ENCODE data around the gene PPP1R12C.
"Not testable (repeated sequence)": the region's sequence is repeated elsewhere in the genome, so short reads cannot be mapped to it uniquely, and the experiment has no call there.

The PPP1R12C gene

GRCh38 chr19:55071913-55072312, 45.5 kb downstream of the PPP1R12C start:
- H3K36me3 ChIP-seq (ENCODE audit: control insufficient read depth in 2 of 2, insufficient read depth in 2 of 2, low read length in 2 of 2), result no peaks in the 10 kb centered on the region
- peaks cover 0 to 2% of the 10 kb centered on the region in 2 donors for H3K27me3 ChIP-seq (ENCODE audit: control insufficient read depth in 2 of 2, insufficient read depth in 2 of 2, low read length in 2 of 2)
- no peaks in the 10 kb centered on the region for H3K9me3 ChIP-seq (ENCODE audit: control insufficient read depth in 2 of 2, low read length in 2 of 2)
- H3K27ac ChIP-seq (ENCODE audit: low read depth in 2 of 2, low read length in 2 of 2), result peak overlapping the region; percentile 52 to 95
- peaks cover 21 to 36% of the 10 kb centered on the region in 2 donors for H3K4me1 ChIP-seq (ENCODE audit: control insufficient read depth in 2 of 2, insufficient read depth in 2 of 2, low read length in 2 of 2)
- H3K4me3 ChIP-seq (ENCODE audit: low read length in 2 of 2), result no peak overlapping the region
- H3K9ac ChIP-seq (ENCODE audit: low read depth in 1 of 2, low read length in 2 of 2), result peak overlapping the region in 1 of 2 donors; percentile 23

- Histone ChIP-seq H3K4me1 (ENCODE audit: control insufficient read depth in 2 of 2, insufficient read depth in 2 of 2, low read length in 2 of 2) (peaks cover 21 to 32% of the 10 kb centered on the region in 2 donors), H3K27me3 (ENCODE audit: control insufficient read depth in 2 of 2, insufficient read depth in 2 of 2, low read length in 2 of 2) (peaks cover 0 to 2% of the 10 kb centered on the region in 2 donors), H3K9ac (ENCODE audit: low read depth in 1 of 2, low read length in 2 of 2) (no peak overlapping the region), H3K9me3 (ENCODE audit: control insufficient read depth in 2 of 2, low read length in 2 of 2) (no peaks in the 10 kb centered on the region), H3K27ac (ENCODE audit: low read depth in 2 of 2, low read length in 2 of 2) (peak overlapping the region; percentile 52 to 95), H3K36me3 (ENCODE audit: control insufficient read depth in 2 of 2, insufficient read depth in 2 of 2, low read length in 2 of 2) (no peaks in the 10 kb centered on the region), H3K4me3 (ENCODE audit: low read length in 2 of 2) (peak overlapping the region; percentile 6 to 31)
Measured at GRCh38 chr19:55071129-55071502, 46.3 kb downstream of the PPP1R12C start.

GRCh38 chr19:55070466-55071128, 46.8 kb downstream of the PPP1R12C start:
- Histone ChIP-seq H3K36me3 (ENCODE audit: control insufficient read depth in 2 of 2, insufficient read depth in 2 of 2, low read length in 2 of 2) (no peaks in the 10 kb centered on the region), H3K27ac (ENCODE audit: low read depth in 2 of 2, low read length in 2 of 2) (peak overlapping the region; percentile 52 to 95), H3K9ac (ENCODE audit: low read depth in 1 of 2, low read length in 2 of 2) (peak overlapping the region in 1 of 2 donors; percentile 45), H3K27me3 (ENCODE audit: control insufficient read depth in 2 of 2, insufficient read depth in 2 of 2, low read length in 2 of 2) (peaks cover 0 to 2% of the 10 kb centered on the region in 2 donors), H3K9me3 (ENCODE audit: control insufficient read depth in 2 of 2, low read length in 2 of 2) (no peaks in the 10 kb centered on the region), H3K4me1 (ENCODE audit: control insufficient read depth in 2 of 2, insufficient read depth in 2 of 2, low read length in 2 of 2) (peaks cover 21 to 32% of the 10 kb centered on the region in 2 donors), H3K4me3 (ENCODE audit: low read length in 2 of 2) (no peak overlapping the region)

GRCh38 chr19:55069865-55070197, 47.6 kb downstream of the PPP1R12C start:
- peak overlapping the region; percentile 93 to 95 for H3K27ac ChIP-seq (ENCODE audit: low read depth in 2 of 2, low read length in 2 of 2)
- peak overlapping the region; percentile 70 to 81 for H3K9ac ChIP-seq (ENCODE audit: low read depth in 1 of 2, low read length in 2 of 2)
- peaks cover 0 to 2% of the 10 kb centered on the region in 2 donors for H3K27me3 ChIP-seq (ENCODE audit: control insufficient read depth in 2 of 2, insufficient read depth in 2 of 2, low read length in 2 of 2)
- peak overlapping the region; percentile 52 to 71 for H3K4me3 ChIP-seq (ENCODE audit: low read length in 2 of 2)
- no peaks in the 10 kb centered on the region for H3K36me3 ChIP-seq (ENCODE audit: control insufficient read depth in 2 of 2, insufficient read depth in 2 of 2, low read length in 2 of 2)
- H3K9me3 ChIP-seq (ENCODE audit: control insufficient read depth in 2 of 2, low read length in 2 of 2), result no peaks in the 10 kb centered on the region
- H3K4me1 ChIP-seq (ENCODE audit: control insufficient read depth in 2 of 2, insufficient read depth in 2 of 2, low read length in 2 of 2), result peaks cover 21 to 26% of the 10 kb centered on the region in 2 donors

GRCh38 chr19:55068950-55069864, 48.2 kb downstream of the PPP1R12C start:
- peaks cover 0 to 2% of the 10 kb centered on the region in 2 donors for H3K27me3 ChIP-seq (ENCODE audit: control insufficient read depth in 2 of 2, insufficient read depth in 2 of 2, low read length in 2 of 2)
- peaks cover 21 to 26% of the 10 kb centered on the region in 2 donors for H3K4me1 ChIP-seq (ENCODE audit: control insufficient read depth in 2 of 2, insufficient read depth in 2 of 2, low read length in 2 of 2)
- peak overlapping the region; percentile 70 to 81 for H3K9ac ChIP-seq (ENCODE audit: low read depth in 1 of 2, low read length in 2 of 2)
- H3K9me3 ChIP-seq (ENCODE audit: control insufficient read depth in 2 of 2, low read length in 2 of 2), result no peaks in the 10 kb centered on the region
- peak overlapping the region; percentile 52 to 71 for H3K4me3 ChIP-seq (ENCODE audit: low read length in 2 of 2)
- no peaks in the 10 kb centered on the region for H3K36me3 ChIP-seq (ENCODE audit: control insufficient read depth in 2 of 2, insufficient read depth in 2 of 2, low read length in 2 of 2)
- H3K27ac ChIP-seq (ENCODE audit: low read depth in 2 of 2, low read length in 2 of 2), result peak overlapping the region; percentile 93 to 95

- Histone ChIP-seq H3K4me3 (ENCODE audit: low read length in 2 of 2) (no peak overlapping the region), H3K27me3 (ENCODE audit: control insufficient read depth in 2 of 2, insufficient read depth in 2 of 2, low read length in 2 of 2) (peaks cover 0 to 2% of the 10 kb centered on the region in 2 donors), H3K27ac (ENCODE audit: low read depth in 2 of 2, low read length in 2 of 2) (no peak overlapping the region), H3K9me3 (ENCODE audit: control insufficient read depth in 2 of 2, low read length in 2 of 2) (no peaks in the 10 kb centered on the region), H3K9ac (ENCODE audit: low read depth in 1 of 2, low read length in 2 of 2) (no peak overlapping the region), H3K4me1 (ENCODE audit: control insufficient read depth in 2 of 2, insufficient read depth in 2 of 2, low read length in 2 of 2) (peaks cover 21 to 26% of the 10 kb centered on the region in 2 donors), H3K36me3 (ENCODE audit: control insufficient read depth in 2 of 2, insufficient read depth in 2 of 2, low read length in 2 of 2) (no peaks in the 10 kb centered on the region)
Measured at GRCh38 chr19:55067869-55068268, 49.6 kb downstream of the PPP1R12C start.

- Histone ChIP-seq H3K9ac (ENCODE audit: low read depth in 1 of 2, low read length in 2 of 2) (no peak overlapping the region), H3K27me3 (ENCODE audit: control insufficient read depth in 2 of 2, insufficient read depth in 2 of 2, low read length in 2 of 2) (peaks cover 0 to 2% of the 10 kb centered on the region in 2 donors)
Measured at GRCh38 chr19:55066107-55066709, 51.2 kb downstream of the PPP1R12C start.

GRCh38 chr19:55065516-55065915, 51.9 kb downstream of the PPP1R12C start:
- H3K27ac ChIP-seq (ENCODE audit: low read depth in 2 of 2, low read length in 2 of 2); H3K4me3 ChIP-seq (ENCODE audit: low read length in 2 of 2); H3K9me3 ChIP-seq (ENCODE audit: control insufficient read depth in 2 of 2, low read length in 2 of 2); H3K9ac ChIP-seq (ENCODE audit: low read depth in 1 of 2, low read length in 2 of 2); H3K27me3 ChIP-seq (ENCODE audit: control insufficient read depth in 2 of 2, insufficient read depth in 2 of 2, low read length in 2 of 2); H3K36me3 ChIP-seq (ENCODE audit: control insufficient read depth in 2 of 2, insufficient read depth in 2 of 2, low read length in 2 of 2): not testable (repeated sequence)
- H3K4me1 ChIP-seq (ENCODE audit: control insufficient read depth in 2 of 2, insufficient read depth in 2 of 2, low read length in 2 of 2), result peaks cover 14 to 20% of the 10 kb centered on the region in 2 donors

More at GRCh38 chr19:55066107-55066709, 51.2 kb downstream of the PPP1R12C start:
- Histone ChIP-seq H3K9me3 (ENCODE audit: control insufficient read depth in 2 of 2, low read length in 2 of 2) (no peaks in the 10 kb centered on the region), H3K36me3 (ENCODE audit: control insufficient read depth in 2 of 2, insufficient read depth in 2 of 2, low read length in 2 of 2) (no peaks in the 10 kb centered on the region), H3K4me1 (ENCODE audit: control insufficient read depth in 2 of 2, insufficient read depth in 2 of 2, low read length in 2 of 2) (peaks cover 19 to 24% of the 10 kb centered on the region in 2 donors), H3K4me3 (ENCODE audit: low read length in 2 of 2) (no peak overlapping the region), H3K27ac (ENCODE audit: low read depth in 2 of 2, low read length in 2 of 2) (no peak overlapping the region)

GRCh38 chr19:55063492-55063843, 54.0 kb downstream of the PPP1R12C start:
- Histone ChIP-seq H3K9me3 (ENCODE audit: control insufficient read depth in 2 of 2, low read length in 2 of 2) (no peaks in the 10 kb centered on the region), H3K9ac (ENCODE audit: low read depth in 1 of 2, low read length in 2 of 2) (no peak overlapping the region), H3K27me3 (ENCODE audit: control insufficient read depth in 2 of 2, insufficient read depth in 2 of 2, low read length in 2 of 2) (no peaks in the 10 kb centered on the region), H3K4me3 (ENCODE audit: low read length in 2 of 2) (peak overlapping the region; percentile 41 to 62), H3K27ac (ENCODE audit: low read depth in 2 of 2, low read length in 2 of 2) (peak overlapping the region in 1 of 2 donors; percentile 31), H3K4me1 (ENCODE audit: control insufficient read depth in 2 of 2, insufficient read depth in 2 of 2, low read length in 2 of 2) (peaks cover 3 to 7% of the 10 kb centered on the region in 2 donors), H3K36me3 (ENCODE audit: control insufficient read depth in 2 of 2, insufficient read depth in 2 of 2, low read length in 2 of 2) (peaks cover 5% of the 10 kb centered on the region in 2 donors)
